ENCODE results near the gene RPGRIP1L. TPM values are rescaled to one million over a fixed set of nuclear protein-coding genes. Genes with fewer than 3 reads are reported as not detected.
A peak's percentile ranks its signal among the peaks of the same experiment; 100 is the strongest.

RPGRIP1L gene
- total and polyA plus RNA-seq, 9 of the 15 experiments (the other 6 are each of a cell fraction or from before 2014, with no cell fraction given): 3.2 to 7.7 (median 5.8) TPM

DNA sequence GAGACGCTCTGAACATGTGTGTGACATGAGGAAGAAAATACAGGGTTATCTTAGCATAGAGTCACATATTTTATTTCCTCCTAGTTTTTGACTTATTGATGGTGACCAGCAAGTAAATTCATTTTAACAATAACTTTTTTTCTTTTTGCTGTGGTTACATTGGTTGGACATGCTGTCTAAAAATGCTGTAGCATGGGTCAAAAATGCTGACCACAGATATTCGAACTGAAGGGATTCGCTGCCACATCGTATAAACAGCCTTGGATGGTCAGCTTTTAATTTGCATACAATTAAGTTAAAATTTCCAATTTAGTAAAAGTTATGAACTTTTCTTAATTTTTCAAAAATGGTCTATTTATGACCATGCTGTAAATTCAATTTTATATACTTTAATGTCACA is 30.5 kb downstream of the RPGRIP1L start:
- Histone ChIP-seq H3K9me1 (ENCODE audit: control insufficient read depth, insufficient read depth, low read length) (no peaks in the 10 kb centered on the region), H2AFZ (ENCODE audit: low read depth, low read length) (no peak overlapping the region), H4K20me1 (replicated peaks; ENCODE audit: control insufficient read depth, insufficient read depth, low read length) (no peaks in the 10 kb centered on the region), H3K4me2 (ENCODE audit: insufficient read depth, low read length) (no peak overlapping the region), H3K27ac (ENCODE audit: extremely low read depth, low read depth, low read length) (no peak overlapping the region), H3K4me1 (replicated peaks in 1 of 2; ENCODE audit: control insufficient read depth in 2 of 2, insufficient read depth in 2 of 2, low read length in 2 of 2) (no peaks in the 10 kb centered on the region; a peak in 1 of 5 replicates), H3K9ac (ENCODE audit: insufficient read depth in 1 of 2, low read depth in 2 of 2, low read length in 2 of 2) (no peak overlapping the region), H3K27me3 (ENCODE audit: control insufficient read depth in 2 of 2, insufficient read depth in 2 of 2, low read length in 2 of 2) (no peaks in the 10 kb centered on the region), H3K79me2 (ENCODE audit: control insufficient read depth, insufficient read depth, low read length) (no peaks in the 10 kb centered on the region), H3K9me3 (replicated peaks; ENCODE audit: control insufficient read depth, insufficient read depth, low read depth, low read length) (no peaks in the 10 kb centered on the region), H3K4me3 (no peak overlapping the region), H3K36me3 (ENCODE audit: control insufficient read depth, insufficient read depth, low read length) (no peaks in the 10 kb centered on the region)
- intact Hi-C loops (cut with micrococcal nuclease) (no loop called here), in situ Hi-C loops (cut with MboI) (no loop called here)
- ChIA-PET CTCF (ENCODE audit: low intra/inter-chr PET ratio) (no interaction called here), POLR2A (no interaction called here)
- ATAC-seq: no peak
- DNase-seq (ENCODE audit: extremely low read depth in 1 of 4, low spot score in 3 of 4): no peak
- BruUV-seq (replicated peaks): no TSS peak
- no peak for FAIRE-seq
- TF ChIP-seq MAFK (IDR thresholded peaks at IDR 0.05; ENCODE audit: low read length) (peak; percentile 11; the same call in 1 of the 2 replicates), ESRRB (CRISPR knock-in tag; IDR thresholded peaks at IDR 0.05; ENCODE audit: borderline replicate concordance) (no peak), HDAC3 (IDR thresholded peaks at IDR 0.05; ENCODE audit: borderline replicate concordance, partially characterized antibody) (no peak), DACH1 (IDR thresholded peaks at IDR 0.05; ENCODE audit: partially characterized antibody) (no peak), ZC3H4 (CRISPR knock-in tag; IDR thresholded peaks at IDR 0.05; ENCODE audit: borderline replicate concordance) (no peak), C11orf30 (IDR thresholded peaks at IDR 0.05; ENCODE audit: low read depth) (peak; percentile 25; the same call in 1 of the 2 replicates), HNRNPUL1 (IDR thresholded peaks at IDR 0.05; ENCODE audit: low read length) (no peak), DNMT1 (IDR thresholded peaks at IDR 0.05) (no peak), TCF7L2 (IDR thresholded peaks at IDR 0.05; ENCODE audit: low read depth, low read length) (no peak), ZNF316 (IDR thresholded peaks at IDR 0.05) (peak; percentile 37; the same call in 1 of the 2 replicates)
- 75% methylated on average over 4 of the region's 4 CpGs for WGBS (ENCODE audit: insufficient coverage, low coverage, missing lambda C conversion rate)
